Measurements from ENCODE around the gene RNF113B. TPM values are rescaled to one million over a fixed set of nuclear protein-coding genes. Genes with fewer than 3 reads are reported as not detected.

Gene RNF113B
- total RNA-seq, 6 experiments from 2014 or later = not detected

DNA sequence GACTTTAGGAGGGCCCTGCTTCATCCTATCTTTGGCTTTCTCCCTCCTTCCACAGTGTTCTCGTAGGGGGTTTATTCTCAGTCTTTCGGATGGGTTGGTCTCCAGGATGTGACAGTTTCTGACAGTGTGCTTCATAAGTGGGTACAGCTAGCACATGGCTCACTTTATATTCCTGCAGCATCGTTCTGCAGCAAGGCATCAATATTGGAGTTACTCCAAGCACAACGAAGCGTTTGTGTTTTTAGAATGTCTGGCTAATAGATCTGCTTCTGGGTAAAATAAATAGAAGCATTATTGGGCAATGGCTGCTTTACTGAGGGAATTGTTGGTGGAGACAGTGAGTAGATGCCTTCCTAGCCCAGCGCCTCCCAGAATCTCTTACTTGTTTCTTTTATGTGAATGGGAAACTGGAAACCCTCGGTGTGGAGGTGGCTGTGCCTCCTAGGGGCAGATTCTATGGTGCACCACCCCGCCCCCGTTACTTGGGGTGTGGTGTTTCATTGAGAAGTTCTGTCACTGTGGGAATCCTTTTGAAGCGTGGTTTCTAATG is 32.2 kb downstream of the RNF113B start:
- Mint-ChIP-seq H3K4me3 (peak overlapping the region; percentile 98), H3K27ac (peak overlapping the region; percentile 88), H3K9me3 (no peaks in the 10 kb centered on the region), H3K27me3 (ENCODE audit: insufficient read depth) (no peaks in the 10 kb centered on the region; the same call in 1 of the 2 replicates), H3K36me3 (ENCODE audit: low read depth) (peaks cover 12% of the 10 kb centered on the region), H3K4me1 (ENCODE audit: low read depth) (peaks cover 50% of the 10 kb centered on the region)
- peak; percentile 72 for DNase-seq
- TF ChIP-seq, protein P1, sequence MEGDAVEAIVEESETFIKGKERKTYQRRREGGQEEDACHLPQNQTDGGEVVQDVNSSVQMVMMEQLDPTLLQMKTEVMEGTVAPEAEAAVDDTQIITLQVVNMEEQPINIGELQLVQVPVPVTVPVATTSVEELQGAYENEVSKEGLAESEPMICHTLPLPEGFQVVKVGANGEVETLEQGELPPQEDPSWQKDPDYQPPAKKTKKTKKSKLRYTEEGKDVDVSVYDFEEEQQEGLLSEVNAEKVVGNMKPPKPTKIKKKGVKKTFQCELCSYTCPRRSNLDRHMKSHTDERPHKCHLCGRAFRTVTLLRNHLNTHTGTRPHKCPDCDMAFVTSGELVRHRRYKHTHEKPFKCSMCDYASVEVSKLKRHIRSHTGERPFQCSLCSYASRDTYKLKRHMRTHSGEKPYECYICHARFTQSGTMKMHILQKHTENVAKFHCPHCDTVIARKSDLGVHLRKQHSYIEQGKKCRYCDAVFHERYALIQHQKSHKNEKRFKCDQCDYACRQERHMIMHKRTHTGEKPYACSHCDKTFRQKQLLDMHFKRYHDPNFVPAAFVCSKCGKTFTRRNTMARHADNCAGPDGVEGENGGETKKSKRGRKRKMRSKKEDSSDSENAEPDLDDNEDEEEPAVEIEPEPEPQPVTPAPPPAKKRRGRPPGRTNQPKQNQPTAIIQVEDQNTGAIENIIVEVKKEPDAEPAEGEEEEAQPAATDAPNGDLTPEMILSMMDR (IDR thresholded peaks at IDR 0.05) = peak; percentile 65

DNA sequence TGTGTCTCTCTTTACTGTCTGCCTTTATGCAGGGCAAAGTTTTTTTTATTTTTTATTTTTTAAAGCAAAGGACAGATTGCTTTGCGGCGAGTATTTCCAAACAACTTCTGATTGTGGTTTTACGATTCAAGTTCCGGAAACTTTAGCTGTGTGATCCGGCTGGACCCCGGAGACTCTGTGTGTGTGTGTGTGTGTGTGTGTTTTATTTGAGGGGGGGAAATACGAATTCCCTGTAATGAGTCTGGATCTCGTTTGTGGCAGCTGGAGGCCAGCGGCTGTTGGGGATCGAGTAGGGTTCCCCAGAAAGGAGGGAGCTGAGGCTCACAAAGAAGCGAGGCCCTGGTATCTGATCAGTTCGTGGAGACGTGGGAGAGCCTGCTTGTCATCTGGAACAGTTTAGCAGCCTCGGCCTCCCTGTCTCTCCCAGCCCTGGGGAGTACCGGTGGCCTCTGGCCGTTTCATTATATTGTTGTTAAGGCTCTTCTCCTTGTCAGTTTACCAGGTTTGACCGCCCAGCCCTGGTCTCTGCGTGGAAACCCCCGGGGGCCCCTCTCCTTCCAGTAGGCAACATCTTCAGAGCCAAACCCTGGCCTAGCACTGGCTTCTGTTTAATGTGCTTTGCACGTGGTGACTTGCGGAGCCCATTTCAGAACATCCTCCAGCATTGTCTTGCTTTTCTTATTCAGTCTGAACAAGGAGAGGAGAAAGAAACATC is 32.9 kb downstream of the RNF113B start:
- Mint-ChIP-seq H3K27me3 (ENCODE audit: insufficient read depth) (no peaks in the 10 kb centered on the region; the same call in 1 of the 2 replicates), H3K4me1 (ENCODE audit: low read depth) (peaks cover 48% of the 10 kb centered on the region), H3K9me3 (no peaks in the 10 kb centered on the region), H3K36me3 (ENCODE audit: low read depth) (peaks cover 10% of the 10 kb centered on the region), H3K27ac (peak overlapping the region; percentile 88), H3K4me3 (peak overlapping the region; percentile 98)
- TF ChIP-seq, protein P1 (IDR thresholded peaks at IDR 0.05) = no peak
- peak; percentile 23 for DNase-seq

DNA sequence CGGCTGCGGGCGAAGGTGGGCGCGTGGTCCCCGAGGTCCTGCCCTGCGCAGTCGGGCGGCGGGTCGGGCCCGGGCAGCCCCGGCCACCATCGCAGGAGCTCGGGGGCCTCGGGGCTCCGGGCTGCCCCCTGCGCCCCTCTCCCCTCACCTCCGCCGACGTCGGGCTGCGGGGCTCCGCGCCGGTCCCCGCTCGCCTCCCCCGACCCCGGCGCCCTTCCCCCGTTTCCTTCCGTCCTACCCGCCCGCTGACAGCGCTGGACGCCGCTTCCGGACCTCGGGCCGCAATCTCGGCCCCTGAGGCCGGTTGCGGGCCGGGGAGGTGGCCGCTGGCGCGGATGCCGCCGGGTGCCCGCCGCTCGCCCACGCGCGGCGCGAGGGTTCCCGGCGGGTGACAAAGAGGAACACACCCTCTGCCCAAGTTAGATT is 33.5 kb downstream of the RNF113B start:
- peaks cover 8% of the 10 kb centered on the region for H3K36me3 Mint-ChIP-seq (ENCODE audit: low read depth)
- no peaks in the 10 kb centered on the region; the same call in 1 of the 2 replicates for H3K27me3 Mint-ChIP-seq (ENCODE audit: insufficient read depth)
- H3K4me1 Mint-ChIP-seq (ENCODE audit: low read depth) = peaks cover 42% of the 10 kb centered on the region
- TF ChIP-seq, protein P1 (IDR thresholded peaks at IDR 0.05) = no peak
- H3K27ac Mint-ChIP-seq = peak overlapping the region; percentile 88
- DNase-seq = no peak
- H3K9me3 Mint-ChIP-seq = no peaks in the 10 kb centered on the region
- peak overlapping the region; percentile 98 for H3K4me3 Mint-ChIP-seq

DNA sequence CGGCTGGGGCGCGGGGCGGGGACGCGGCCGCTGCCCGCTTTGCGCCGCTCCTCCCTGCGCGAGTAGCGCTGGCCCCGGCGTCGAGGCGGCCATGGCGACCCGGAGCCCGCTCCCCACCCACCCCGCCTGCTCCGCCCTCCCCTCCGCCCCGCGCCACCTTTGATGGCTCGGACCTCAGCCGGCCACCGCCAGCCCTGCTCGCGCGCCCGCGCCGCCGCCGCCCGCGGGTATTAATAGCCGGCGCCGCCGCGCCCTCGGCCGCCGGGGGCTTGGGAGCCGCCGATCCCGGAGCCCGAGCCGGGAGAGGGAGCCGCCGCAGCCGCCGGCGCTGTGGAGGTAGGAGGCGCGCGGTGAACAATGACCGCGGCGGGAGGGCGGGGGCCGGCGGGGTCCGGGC is 33.9 kb downstream of the RNF113B start:
- Mint-ChIP-seq H3K4me1 (ENCODE audit: low read depth) (peaks cover 37% of the 10 kb centered on the region), H3K4me3 (no peak overlapping the region), H3K27me3 (ENCODE audit: insufficient read depth) (no peaks in the 10 kb centered on the region; the same call in 1 of the 2 replicates), H3K9me3 (no peaks in the 10 kb centered on the region), H3K36me3 (ENCODE audit: low read depth) (peaks cover 8% of the 10 kb centered on the region), H3K27ac (no peak overlapping the region)
- DNase-seq = no peak
- TF ChIP-seq, protein P1 (IDR thresholded peaks at IDR 0.05) = no peak

DNA sequence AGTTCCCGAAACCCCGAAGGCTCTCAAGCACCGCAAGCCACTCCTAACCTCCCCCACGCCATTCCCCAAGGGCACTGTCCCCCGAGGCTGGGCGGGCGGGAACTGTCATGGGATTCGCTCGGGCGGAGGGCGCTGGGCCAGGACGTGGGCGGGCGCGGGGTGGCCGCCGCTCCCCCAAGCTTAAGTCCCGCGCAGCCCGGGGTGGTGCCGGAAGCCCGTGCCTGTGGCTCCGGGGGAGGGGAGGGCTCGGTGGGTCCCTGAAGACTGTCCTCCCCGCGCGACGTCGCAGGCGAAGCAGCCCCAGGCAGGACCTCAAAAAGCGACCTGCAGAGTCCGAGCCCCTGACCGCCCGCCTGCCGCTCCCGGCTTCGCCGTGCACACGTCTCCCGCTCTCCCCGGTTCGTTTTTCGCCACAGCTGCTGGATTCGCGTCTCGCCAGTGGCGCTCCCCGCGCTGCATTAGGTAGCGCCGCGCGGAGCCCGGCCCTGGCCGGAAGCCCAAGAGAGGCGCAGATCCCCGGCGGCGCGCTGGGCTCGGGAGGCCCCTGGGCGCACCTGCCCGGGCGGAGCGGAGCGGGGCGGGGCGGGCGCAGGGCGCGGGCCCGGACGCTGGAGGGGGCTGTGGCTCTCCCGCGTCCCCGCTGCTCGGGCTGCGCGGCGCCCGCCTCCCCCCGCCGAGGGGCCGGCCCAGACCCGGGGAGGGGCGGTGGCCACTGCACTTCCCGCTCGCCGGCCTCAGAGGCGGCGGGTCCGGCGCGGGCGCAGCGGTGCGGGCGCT is 34.5 kb downstream of the RNF113B start, which contains the start of gene FARP1:
Gene FARP1, plus strand, starts transcription at position 715 of the 777 bp plus-strand sequence. CDS start 70,149 bp downstream, outside the sequence.
- H3K9me3 Mint-ChIP-seq = no peaks in the 10 kb centered on the region
- H3K27ac Mint-ChIP-seq = peak within 1 kb of the TSS; percentile 88
- TF ChIP-seq, protein P1 (IDR thresholded peaks at IDR 0.05) = peak; percentile 37
- peak; percentile 41 for DNase-seq
- H3K4me1 Mint-ChIP-seq (ENCODE audit: low read depth) = peaks cover 32% of the 10 kb centered on the region
- H3K4me3 Mint-ChIP-seq = peak within 1 kb of the TSS; percentile 98
- no peaks in the 10 kb centered on the region; the same call in 1 of the 2 replicates for H3K27me3 Mint-ChIP-seq (ENCODE audit: insufficient read depth)
- peaks cover 8% of the 10 kb centered on the region for H3K36me3 Mint-ChIP-seq (ENCODE audit: low read depth)
